ENCODE data around the gene KLHL26. TPM values are rescaled to one million over a fixed set of nuclear protein-coding genes. Genes with fewer than 3 reads are reported as not detected.
"Not testable (repeated sequence)": the region's sequence is repeated elsewhere in the genome, so short reads cannot be mapped to it uniquely, and the experiment has no call there.

KLHL26 gene
- total RNA-seq, 1 donor from 2014 or later, result 12.7 TPM

GRCh38 chr19:18594096-18594823 lies 42.6 kb upstream of the KLHL26 start:
- Mint-ChIP-seq H3K27ac (no peak overlapping the region), H3K9me3 (no peaks in the 10 kb centered on the region), H3K4me3 (peak overlapping the region; percentile 66), H3K36me3 (ENCODE audit: low read depth) (peaks cover 16% of the 10 kb centered on the region), H3K4me1 (ENCODE audit: low read depth) (peaks cover 11% of the 10 kb centered on the region), H3K27me3 (ENCODE audit: insufficient read depth) (peaks cover 13% of the 10 kb centered on the region)
- intact Hi-C loops (cut with micrococcal nuclease), result loop anchor here (5.0 kb wide), 1 partner anchor 253 kb away; no protein-coding TSS in a partner anchor
- DNase-seq (ENCODE audit: low spot score), result peak; percentile 62

GRCh38 chr19:18594824-18595373 lies 41.9 kb upstream of the KLHL26 start:
- DNase-seq (ENCODE audit: low spot score), result no peak
- peaks cover 14% of the 10 kb centered on the region for H3K36me3 Mint-ChIP-seq (ENCODE audit: low read depth)
- peaks cover 7% of the 10 kb centered on the region for H3K4me1 Mint-ChIP-seq (ENCODE audit: low read depth)
- intact Hi-C loops (cut with micrococcal nuclease), result loop anchor here (5.0 kb wide), 1 partner anchor 252 kb away; no protein-coding TSS in a partner anchor
- no peak overlapping the region for H3K27ac Mint-ChIP-seq
- peak overlapping the region; percentile 66 for H3K4me3 Mint-ChIP-seq
- H3K27me3 Mint-ChIP-seq (ENCODE audit: insufficient read depth), result peaks cover 15% of the 10 kb centered on the region
- no peaks in the 10 kb centered on the region for H3K9me3 Mint-ChIP-seq

DNA sequence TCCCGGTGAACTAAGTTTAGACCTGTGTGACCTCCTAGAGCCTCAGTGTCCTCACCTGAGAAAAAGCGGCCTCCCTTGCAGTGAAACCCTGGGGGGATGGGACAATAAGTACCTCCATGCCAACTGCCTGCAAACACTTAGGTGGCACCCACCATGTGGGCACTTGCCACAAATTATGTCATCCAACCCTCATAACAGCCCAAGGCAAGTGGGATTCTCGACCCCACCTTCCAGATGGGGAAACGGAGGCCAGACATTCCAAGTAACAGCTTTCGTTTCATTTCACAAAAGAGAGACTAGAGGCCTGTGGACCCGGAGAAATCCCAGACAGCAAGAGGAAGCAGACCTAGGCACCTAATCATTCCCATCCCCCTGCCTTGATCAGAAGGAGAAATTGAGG lies 41.4 kb upstream of the KLHL26 start:
- Mint-ChIP-seq H3K4me3 (no peak overlapping the region), H3K9me3 (no peaks in the 10 kb centered on the region)
- intact Hi-C loops (cut with micrococcal nuclease), result no loop called here

DNA sequence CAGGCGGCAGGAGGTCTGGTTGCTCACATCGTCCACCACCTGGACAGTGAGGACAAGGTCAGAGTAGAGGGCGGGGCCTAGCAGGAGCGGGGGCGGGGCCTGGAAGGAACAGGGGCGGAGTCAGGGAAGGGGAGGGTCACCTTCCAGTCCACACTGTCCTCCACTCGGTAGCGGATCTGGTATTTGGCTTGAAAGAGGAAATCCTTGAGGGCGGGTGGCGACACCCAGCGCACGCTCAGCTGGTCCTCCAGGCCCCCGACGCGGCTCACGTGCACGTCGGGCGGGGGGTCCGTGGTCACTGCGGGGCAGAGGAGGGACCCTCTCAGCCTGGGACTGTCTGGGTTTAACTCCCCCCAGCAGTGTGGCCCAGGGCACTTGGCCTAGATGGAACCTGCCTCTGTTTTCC lies 40.1 kb upstream of the KLHL26 start:
- H3K27ac Mint-ChIP-seq, result no peak overlapping the region
- no peak overlapping the region for H3K4me3 Mint-ChIP-seq
- no peak for DNase-seq (ENCODE audit: low spot score)
- H3K27me3 Mint-ChIP-seq (ENCODE audit: insufficient read depth), result peaks cover 20% of the 10 kb centered on the region
- peaks cover 3% of the 10 kb centered on the region for H3K36me3 Mint-ChIP-seq (ENCODE audit: low read depth)
- no peaks in the 10 kb centered on the region for H3K9me3 Mint-ChIP-seq
- intact Hi-C loops (cut with micrococcal nuclease), result no loop called here
- H3K4me1 Mint-ChIP-seq (ENCODE audit: low read depth), result peaks cover 4% of the 10 kb centered on the region

More for the DNA sequence above, 41.4 kb upstream of the KLHL26 start:
- H3K36me3 Mint-ChIP-seq (ENCODE audit: low read depth), result peaks cover 11% of the 10 kb centered on the region
- no peak for DNase-seq (ENCODE audit: low spot score)
- H3K27ac Mint-ChIP-seq, result no peak overlapping the region
- peaks cover 15% of the 10 kb centered on the region for H3K27me3 Mint-ChIP-seq (ENCODE audit: insufficient read depth)
- peaks cover 4% of the 10 kb centered on the region for H3K4me1 Mint-ChIP-seq (ENCODE audit: low read depth)

DNA sequence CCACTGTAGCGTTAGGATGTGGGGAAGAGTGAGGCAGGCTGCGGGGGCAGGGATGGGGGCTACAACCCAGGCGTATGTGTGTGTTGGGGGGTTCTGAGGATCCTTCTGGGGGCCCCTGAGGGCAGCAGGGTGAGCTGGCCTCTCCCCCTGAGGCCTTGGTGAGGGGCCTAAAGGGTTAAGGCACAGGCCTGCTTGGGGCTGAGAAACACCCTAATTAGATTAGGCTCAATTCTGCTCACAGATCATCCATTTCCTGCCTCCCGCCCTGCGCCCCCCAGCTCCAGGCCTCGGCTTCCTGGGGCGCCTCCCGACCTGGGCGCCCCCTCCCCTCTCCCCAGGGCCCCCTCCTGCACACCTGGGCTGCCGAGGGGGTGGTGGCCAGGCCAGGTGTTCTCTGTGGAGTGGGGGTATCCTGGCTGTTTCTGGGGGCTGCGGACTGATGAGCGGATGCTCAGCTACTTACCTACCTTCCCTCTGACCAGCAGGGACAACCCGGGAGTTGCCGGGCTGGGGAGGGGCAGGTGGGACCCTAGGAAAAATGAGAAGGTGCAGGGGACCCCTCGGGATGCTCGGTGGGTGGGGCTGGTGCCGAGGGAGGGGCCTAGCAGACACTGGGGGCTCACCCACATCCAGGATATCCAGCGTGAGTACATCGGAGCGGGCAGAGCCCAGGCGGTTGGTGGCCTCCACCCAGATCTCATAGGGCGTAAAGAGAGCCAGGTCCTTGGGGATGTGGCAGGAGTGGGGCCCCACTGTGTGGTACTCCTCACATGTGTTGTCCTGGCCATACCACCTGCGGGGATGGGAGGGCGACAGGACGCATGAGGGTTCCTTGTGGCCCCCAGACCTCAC lies 38.8 kb upstream of the KLHL26 start:
- intact Hi-C loops (cut with micrococcal nuclease), result no loop called here
- Mint-ChIP-seq H3K36me3 (ENCODE audit: low read depth) (no peaks in the 10 kb centered on the region), H3K27me3 (ENCODE audit: insufficient read depth) (peaks cover 29% of the 10 kb centered on the region), H3K4me1 (ENCODE audit: low read depth) (peaks cover 4% of the 10 kb centered on the region), H3K9me3 (no peaks in the 10 kb centered on the region), H3K4me3 (no peak overlapping the region), H3K27ac (no peak overlapping the region)
- no peak for DNase-seq (ENCODE audit: low spot score)

- Mint-ChIP-seq H3K9me3 (no peaks in the 10 kb centered on the region), H3K36me3 (ENCODE audit: low read depth) (no peaks in the 10 kb centered on the region), H3K4me1 (ENCODE audit: low read depth) (peaks cover 4% of the 10 kb centered on the region), H3K4me3 (no peak overlapping the region), H3K27me3 (ENCODE audit: insufficient read depth) (peaks cover 36% of the 10 kb centered on the region), H3K27ac (no peak overlapping the region)
- intact Hi-C loops (cut with micrococcal nuclease), result no loop called here
- no peak for DNase-seq (ENCODE audit: low spot score)
Observed at GRCh38 chr19:18599485-18599884, 37.3 kb upstream of the KLHL26 start.

DNA sequence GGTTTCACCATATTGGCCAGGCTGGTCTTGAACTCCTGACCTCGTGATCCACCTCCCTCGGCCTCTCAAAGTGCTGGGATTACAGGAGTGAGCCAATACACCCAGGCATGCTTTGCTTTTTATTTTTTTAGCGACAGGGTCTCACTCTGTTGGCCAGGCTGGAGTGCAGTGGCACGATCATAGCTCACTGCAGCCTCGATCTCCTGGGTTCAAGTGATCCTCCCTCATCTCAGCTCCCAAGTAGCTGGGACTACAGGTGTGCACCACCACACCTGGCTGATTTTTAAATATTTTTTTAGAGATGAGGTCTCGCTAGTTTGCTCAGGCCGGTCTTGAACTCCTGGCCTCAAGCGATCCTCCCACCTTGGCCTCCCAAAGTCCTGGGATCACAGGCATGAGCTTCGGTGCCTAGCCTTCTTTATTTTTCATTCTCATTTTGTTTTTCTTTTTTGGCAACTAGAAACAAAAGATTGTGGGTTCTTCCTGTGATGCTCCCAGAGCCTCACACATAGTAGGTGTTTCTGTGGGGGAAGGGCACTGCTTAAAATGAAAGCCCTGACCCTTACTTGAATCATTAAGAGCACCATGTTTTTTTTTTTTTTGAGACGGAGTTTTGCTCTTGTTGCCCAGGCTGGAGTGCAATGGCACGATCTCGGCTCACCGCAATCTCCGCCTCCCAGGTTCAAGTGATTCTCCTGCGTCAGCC lies 36.0 kb upstream of the KLHL26 start:
- not testable (repeated sequence) for H3K4me1 Mint-ChIP-seq (ENCODE audit: low read depth); H3K4me3 Mint-ChIP-seq

GRCh38 chr19:18601875-18602274 lies 35.0 kb upstream of the KLHL26 start:
- Mint-ChIP-seq H3K4me1 (ENCODE audit: low read depth) (no peaks in the 10 kb centered on the region), H3K27me3 (ENCODE audit: insufficient read depth) (peaks cover 36% of the 10 kb centered on the region), H3K4me3 (no peak overlapping the region), H3K27ac (no peak overlapping the region), H3K36me3 (ENCODE audit: low read depth) (no peaks in the 10 kb centered on the region), H3K9me3 (no peaks in the 10 kb centered on the region)
- DNase-seq (ENCODE audit: low spot score), result no peak
- intact Hi-C loops (cut with micrococcal nuclease), result no loop called here

More for the DNA sequence above, 36.0 kb upstream of the KLHL26 start:
- H3K27ac Mint-ChIP-seq; H3K9me3 Mint-ChIP-seq; DNase-seq (ENCODE audit: low spot score); H3K36me3 Mint-ChIP-seq (ENCODE audit: low read depth); intact Hi-C loops (cut with micrococcal nuclease): not testable (repeated sequence)
- H3K27me3 Mint-ChIP-seq (ENCODE audit: insufficient read depth), result peaks cover 42% of the 10 kb centered on the region

GRCh38 chr19:18603255-18603957 lies 33.4 kb upstream of the KLHL26 start:
- Mint-ChIP-seq H3K4me3 (no peak overlapping the region), H3K27ac (no peak overlapping the region), H3K9me3 (no peaks in the 10 kb centered on the region), H3K27me3 (ENCODE audit: insufficient read depth) (peaks cover 49% of the 10 kb centered on the region), H3K4me1 (ENCODE audit: low read depth) (no peaks in the 10 kb centered on the region), H3K36me3 (ENCODE audit: low read depth) (no peaks in the 10 kb centered on the region)
- intact Hi-C loops (cut with micrococcal nuclease), result no loop called here
- DNase-seq (ENCODE audit: low spot score), result no peak

GRCh38 chr19:18603958-18604819 lies 32.6 kb upstream of the KLHL26 start:
- H3K4me3 Mint-ChIP-seq, result no peak overlapping the region
- H3K4me1 Mint-ChIP-seq (ENCODE audit: low read depth), result no peaks in the 10 kb centered on the region
- no peaks in the 10 kb centered on the region for H3K36me3 Mint-ChIP-seq (ENCODE audit: low read depth)
- peaks cover 57% of the 10 kb centered on the region for H3K27me3 Mint-ChIP-seq (ENCODE audit: insufficient read depth)
- H3K27ac Mint-ChIP-seq, result no peak overlapping the region
- intact Hi-C loops (cut with micrococcal nuclease), result no loop called here
- no peak for DNase-seq (ENCODE audit: low spot score)
- no peaks in the 10 kb centered on the region for H3K9me3 Mint-ChIP-seq

- no peaks in the 10 kb centered on the region for H3K9me3 Mint-ChIP-seq
- no peak overlapping the region for H3K4me3 Mint-ChIP-seq
- DNase-seq (ENCODE audit: low spot score), result no peak
- H3K4me1 Mint-ChIP-seq (ENCODE audit: low read depth), result no peaks in the 10 kb centered on the region
- no peak overlapping the region for H3K27ac Mint-ChIP-seq
- H3K36me3 Mint-ChIP-seq (ENCODE audit: low read depth), result no peaks in the 10 kb centered on the region
- peaks cover 60% of the 10 kb centered on the region for H3K27me3 Mint-ChIP-seq (ENCODE audit: insufficient read depth)
- intact Hi-C loops (cut with micrococcal nuclease), result no loop called here
Observed at GRCh38 chr19:18604820-18605159, 32.0 kb upstream of the KLHL26 start.
